Stimulated activated naive CD4-positive, alpha-beta T cell (primary cell): Measurements from ENCODE around the gene RPRD1A.
"Not testable (repeated sequence)": the region's sequence is repeated elsewhere in the genome, so short reads cannot be mapped to it uniquely, and the experiment has no call there.

Source experiments
- DNase-seq, 6 experiments: peaks; one replicate each; lab custom pipeline; 2025; lab: John Stamatoyannopoulos, UW

The RPRD1A gene, protein sequence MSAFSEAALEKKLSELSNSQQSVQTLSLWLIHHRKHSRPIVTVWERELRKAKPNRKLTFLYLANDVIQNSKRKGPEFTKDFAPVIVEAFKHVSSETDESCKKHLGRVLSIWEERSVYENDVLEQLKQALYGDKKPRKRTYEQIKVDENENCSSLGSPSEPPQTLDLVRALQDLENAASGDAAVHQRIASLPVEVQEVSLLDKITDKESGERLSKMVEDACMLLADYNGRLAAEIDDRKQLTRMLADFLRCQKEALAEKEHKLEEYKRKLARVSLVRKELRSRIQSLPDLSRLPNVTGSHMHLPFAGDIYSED

GRCh38 chr18:36067055-36067957 lies at the start of gene RPRD1A:
TSS of gene RPRD1A (minus strand) at chr18:36067559. CDS start at chr18:36067404, 155 bp downstream.
- peak; percentile 90 to 95 (median 91) for DNase-seq

- not testable (repeated sequence) for DNase-seq
These were observed 49.4 kb upstream of the RPRD1A start for GRCh38 chr18:36116771-36117170.

GRCh38 chr18:36114738-36115137 lies 47.4 kb upstream of the RPRD1A start:
- DNase-seq = no peak

DNA sequence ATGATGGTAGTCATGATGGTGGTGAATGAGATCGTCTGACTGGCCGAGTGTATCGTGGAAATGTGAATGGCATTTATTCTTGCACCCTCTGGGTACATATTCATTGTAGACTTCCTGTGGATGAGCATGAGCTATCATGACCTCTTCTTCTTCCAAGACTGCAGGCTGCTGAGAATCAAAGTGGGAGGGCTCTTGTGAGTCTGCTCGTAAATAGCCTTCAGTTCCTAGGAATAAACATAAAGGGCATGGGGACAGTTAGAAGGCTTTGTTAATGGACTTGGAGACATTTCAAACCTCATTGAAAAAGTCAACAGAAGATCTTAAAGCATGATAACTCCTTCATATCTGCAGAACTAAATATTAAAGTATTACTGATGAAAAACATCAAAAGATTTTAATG lies 46.9 kb upstream of the RPRD1A start:
- DNase-seq = no peak

- DNase-seq = no peak
These were observed 44.9 kb upstream of the RPRD1A start for GRCh38 chr18:36112302-36112701.

GRCh38 chr18:36109737-36110136 lies 42.4 kb upstream of the RPRD1A start:
- no peak for DNase-seq

DNA sequence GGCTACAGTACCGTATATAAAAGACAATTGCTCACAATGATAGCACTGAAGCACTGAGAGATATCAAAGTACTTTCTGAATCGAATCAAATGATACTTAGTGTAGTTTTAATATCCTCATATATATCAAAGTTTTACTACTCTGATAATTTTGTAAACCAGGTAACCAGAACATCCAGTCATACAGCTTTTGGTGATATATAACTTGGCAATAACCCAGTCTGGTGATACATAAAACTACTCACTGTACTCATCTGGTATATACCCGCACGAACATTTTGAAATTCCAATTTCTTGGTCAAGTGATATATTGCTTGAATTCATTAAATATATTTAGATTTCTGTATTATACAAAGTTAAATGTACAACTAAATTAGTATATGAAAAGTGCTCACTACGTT lies 41.2 kb upstream of the RPRD1A start:
- DNase-seq = no peak

DNA sequence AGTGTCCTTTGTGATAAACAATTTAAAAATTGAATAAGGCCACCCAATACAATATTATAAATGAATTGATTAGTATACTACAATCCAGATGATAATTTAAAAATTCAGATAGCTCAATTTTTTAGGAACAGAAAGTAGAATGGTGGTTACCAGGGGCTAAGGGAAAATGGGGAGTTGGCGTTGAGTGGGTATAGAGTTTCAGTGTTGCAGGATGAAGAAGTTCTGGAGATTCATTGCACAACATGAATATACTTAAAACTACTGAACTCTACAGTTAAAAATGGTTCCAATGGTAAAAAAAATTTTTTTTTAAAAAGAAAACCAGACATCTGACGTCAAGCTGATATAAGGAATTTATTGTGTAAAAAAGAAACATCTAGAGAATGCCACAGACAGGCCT lies 40.8 kb upstream of the RPRD1A start:
- no peak for DNase-seq

- DNase-seq = no peak
These were observed 40.1 kb upstream of the RPRD1A start for GRCh38 chr18:36107477-36107876.

DNA sequence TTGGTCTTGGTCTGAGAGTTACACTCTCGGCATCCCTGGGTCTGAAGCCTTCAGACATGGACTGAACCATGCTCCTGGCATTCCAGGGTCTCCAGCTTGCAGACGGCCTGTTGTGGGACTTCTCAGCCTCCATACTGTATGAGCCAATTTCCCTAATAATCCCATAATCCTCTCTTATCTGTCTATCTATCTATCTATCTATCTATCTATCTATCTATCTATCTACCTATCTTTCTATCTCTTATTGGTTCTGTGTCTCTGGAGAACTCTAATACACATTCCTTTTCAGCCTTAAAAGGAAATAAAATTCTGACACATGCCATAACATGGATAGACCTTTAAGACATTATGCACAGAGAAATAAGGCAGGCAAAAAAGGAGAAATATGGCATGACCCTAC lies 37.4 kb upstream of the RPRD1A start:
- no peak for DNase-seq

- no peak for DNase-seq
These were observed 34.6 kb upstream of the RPRD1A start for GRCh38 chr18:36101943-36102342.

DNA sequence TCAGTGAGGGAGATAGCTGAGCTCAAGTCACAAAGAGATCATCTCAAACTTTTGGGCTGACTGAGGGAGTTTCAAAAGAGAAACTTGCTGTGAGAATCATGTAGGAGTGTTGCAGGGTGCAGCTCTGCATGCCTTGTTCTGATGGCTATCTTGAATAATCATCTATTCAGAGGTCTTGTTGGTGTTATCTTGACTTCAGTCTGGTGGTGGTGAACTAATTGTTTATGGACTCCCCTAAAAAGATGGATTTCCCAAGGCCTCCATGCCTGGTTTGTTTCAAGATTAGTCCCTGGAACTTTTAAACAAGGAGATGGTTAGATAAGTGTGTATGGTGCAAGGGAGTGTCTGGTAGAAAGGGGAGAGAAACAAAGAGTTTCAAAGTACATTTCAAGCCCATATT lies 32.0 kb upstream of the RPRD1A start:
- no peak for DNase-seq

- DNase-seq = no peak
These were observed 29.6 kb upstream of the RPRD1A start for GRCh38 chr18:36096955-36097354.

- peak in 3 of 6 experiments; percentile 7 to 56 (median 34) for DNase-seq
These were observed 28.7 kb upstream of the RPRD1A start for GRCh38 chr18:36095936-36096519.

DNA sequence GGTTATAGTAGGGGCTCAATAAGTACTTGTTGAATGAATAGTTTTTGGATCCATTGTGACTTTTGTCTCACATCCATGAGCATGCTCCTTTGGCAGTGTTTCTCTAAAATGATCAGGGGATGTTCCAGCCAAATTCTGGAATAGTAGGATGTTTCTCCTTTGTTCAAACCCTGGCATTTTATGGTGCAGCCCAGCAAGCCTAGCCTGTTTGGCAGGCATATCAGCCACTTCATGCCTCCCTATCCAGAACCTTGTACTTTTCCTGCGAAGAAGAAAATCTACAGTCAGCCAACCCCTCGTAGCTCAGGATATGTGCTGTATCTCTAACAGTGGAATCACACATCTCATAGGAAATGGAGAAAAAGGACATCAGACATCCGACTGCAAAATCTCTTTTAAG lies 27.1 kb upstream of the RPRD1A start:
- no peak for DNase-seq

GRCh38 chr18:36092116-36092515 lies 24.8 kb upstream of the RPRD1A start:
- DNase-seq = not testable (repeated sequence)

DNA sequence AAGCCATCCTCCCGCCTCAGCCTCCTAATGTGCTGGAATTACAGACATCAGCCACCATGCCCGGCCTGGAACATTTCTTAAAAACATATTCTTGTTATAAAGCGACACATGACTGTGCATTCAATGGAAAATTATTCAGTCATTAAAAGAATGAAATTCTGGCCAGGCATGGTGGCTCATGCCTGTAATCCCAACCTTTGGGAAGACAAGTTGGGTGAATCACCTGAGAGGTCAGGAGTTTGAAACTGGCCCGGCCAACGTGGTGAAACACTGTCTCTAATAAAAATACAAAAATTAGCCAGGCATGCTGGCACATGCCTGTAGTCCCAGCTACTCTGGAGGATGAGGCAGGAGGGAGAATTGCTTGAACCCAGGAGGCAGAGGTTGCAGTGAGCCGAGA lies 21.6 kb upstream of the RPRD1A start:
- DNase-seq = no peak

GRCh38 chr18:36088256-36088655 lies 20.9 kb upstream of the RPRD1A start:
- no peak for DNase-seq

GRCh38 chr18:36086186-36086585 lies 18.8 kb upstream of the RPRD1A start:
- DNase-seq = no peak

DNA sequence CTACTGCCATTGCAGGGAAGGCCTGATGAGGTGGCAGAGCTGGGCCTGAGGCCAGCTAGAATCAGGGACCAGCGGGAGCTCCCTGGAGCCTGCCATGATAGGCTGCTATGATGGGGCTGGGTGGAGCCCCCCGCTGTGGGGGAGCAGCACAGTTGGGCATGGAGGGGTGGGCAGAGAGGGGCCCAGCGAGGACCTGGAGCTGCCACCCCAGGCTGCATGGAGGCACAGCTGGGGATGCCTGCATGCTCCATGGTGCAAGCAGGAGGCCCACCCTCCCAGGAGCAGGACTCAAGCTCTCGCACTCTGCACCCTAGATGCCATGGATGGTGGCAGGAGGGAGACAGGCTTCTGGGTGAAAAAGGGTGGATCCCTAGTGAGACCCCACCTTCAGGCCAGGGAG lies 17.8 kb upstream of the RPRD1A start:
- no peak for DNase-seq

GRCh38 chr18:36083729-36084128 lies 16.4 kb upstream of the RPRD1A start:
- no peak for DNase-seq

DNA sequence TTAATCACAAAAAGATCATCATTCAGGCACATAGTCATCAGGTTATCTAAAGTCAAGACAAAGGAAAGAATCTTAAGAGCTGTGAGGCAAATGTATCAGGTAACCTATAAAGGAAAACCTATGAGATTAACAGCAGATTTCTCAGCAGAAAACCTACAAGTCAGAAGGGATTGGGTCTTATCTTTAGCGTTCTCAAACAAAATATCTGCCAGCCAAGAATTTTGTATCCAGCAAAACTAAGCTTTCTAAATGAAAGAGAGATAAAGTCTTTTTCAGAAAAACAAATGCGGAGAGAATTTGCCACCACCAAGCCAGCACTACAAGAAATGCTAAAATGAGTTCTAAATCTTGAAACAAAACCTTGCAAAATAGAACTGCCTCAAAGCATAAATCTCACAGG lies 13.8 kb upstream of the RPRD1A start:
- not testable (repeated sequence) for DNase-seq
